Measurements from ENCODE around the gene LASP1. TPM values are rescaled to one million over a fixed set of nuclear protein-coding genes. Genes with fewer than 3 reads are reported as not detected.

The LASP1 gene
- total RNA-seq, 1 experiment from 2014 or later, result 137 TPM

DNA sequence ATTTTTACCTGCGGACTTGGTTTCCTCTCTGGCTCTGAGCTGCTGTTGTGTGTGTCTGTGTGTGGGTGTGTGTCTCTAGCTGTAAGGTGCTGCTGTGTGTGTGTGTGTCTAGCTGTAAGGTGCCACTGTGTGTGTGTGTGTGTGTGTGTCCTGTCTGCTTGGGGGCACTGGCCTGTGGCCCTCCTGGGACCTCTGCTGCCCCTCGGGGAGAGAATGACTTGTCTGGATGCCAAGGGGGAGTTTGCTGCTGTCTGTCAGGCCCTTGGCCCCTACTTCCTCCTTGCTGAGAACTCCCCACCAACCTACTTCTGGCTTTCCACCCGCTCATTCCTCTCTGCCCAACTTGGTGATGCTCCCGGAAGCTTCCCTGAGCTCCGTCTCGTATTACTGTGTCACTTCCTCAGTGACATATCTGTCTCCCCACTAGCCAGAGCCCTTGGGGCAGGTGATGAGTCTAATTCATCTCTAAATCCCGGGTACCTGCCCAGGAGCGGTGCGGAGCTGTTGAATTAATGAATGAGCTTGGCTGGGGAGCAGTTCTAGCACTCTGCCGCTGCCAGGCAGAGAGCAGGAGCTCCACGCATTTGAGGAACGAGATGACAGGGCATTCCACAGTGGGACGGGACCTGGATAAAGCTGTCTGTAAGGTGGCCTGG lies 52.0 kb downstream of the LASP1 start:
- Histone ChIP-seq H3K27me3 (replicated peaks; ENCODE audit: control insufficient read depth, insufficient read depth, low read length) (no peaks in the 10 kb centered on the region), H3K4me1 (no peaks in the 10 kb centered on the region), H3K9me3 (no peaks in the 10 kb centered on the region), H3K4me3 (ENCODE audit: low read depth, low read length) (no peak overlapping the region), H3K36me3 (ENCODE audit: control insufficient read depth, insufficient read depth, low read length) (peaks cover 2% of the 10 kb centered on the region)
- intact Hi-C loops (cut with micrococcal nuclease; ENCODE audit: unreplicated experiment), result loop anchor here (5.0 kb wide), 1 partner anchor 50 kb away; the partner anchor contains the start of gene LASP1
- BruUV-seq (replicated peaks), result no TSS peak
- TF ChIP-seq, protein P1, sequence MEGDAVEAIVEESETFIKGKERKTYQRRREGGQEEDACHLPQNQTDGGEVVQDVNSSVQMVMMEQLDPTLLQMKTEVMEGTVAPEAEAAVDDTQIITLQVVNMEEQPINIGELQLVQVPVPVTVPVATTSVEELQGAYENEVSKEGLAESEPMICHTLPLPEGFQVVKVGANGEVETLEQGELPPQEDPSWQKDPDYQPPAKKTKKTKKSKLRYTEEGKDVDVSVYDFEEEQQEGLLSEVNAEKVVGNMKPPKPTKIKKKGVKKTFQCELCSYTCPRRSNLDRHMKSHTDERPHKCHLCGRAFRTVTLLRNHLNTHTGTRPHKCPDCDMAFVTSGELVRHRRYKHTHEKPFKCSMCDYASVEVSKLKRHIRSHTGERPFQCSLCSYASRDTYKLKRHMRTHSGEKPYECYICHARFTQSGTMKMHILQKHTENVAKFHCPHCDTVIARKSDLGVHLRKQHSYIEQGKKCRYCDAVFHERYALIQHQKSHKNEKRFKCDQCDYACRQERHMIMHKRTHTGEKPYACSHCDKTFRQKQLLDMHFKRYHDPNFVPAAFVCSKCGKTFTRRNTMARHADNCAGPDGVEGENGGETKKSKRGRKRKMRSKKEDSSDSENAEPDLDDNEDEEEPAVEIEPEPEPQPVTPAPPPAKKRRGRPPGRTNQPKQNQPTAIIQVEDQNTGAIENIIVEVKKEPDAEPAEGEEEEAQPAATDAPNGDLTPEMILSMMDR (IDR thresholded peaks at IDR 0.05; ENCODE audit: insufficient read depth in 1 of 2, low read depth in 1 of 2, low read length in 1 of 2, severe bottlenecking in 1 of 2, unreplicated experiment in 1 of 2), result no peak
- no peak overlapping the region for H3K4me3 Mint-ChIP-seq (ENCODE audit: unreplicated experiment)
- peak overlapping the region; percentile 8 for H3K27ac Mint-ChIP-seq (ENCODE audit: unreplicated experiment)
- H3K36me3 Mint-ChIP-seq (ENCODE audit: insufficient read depth, unreplicated experiment), result peaks cover 34% of the 10 kb centered on the region
- no peaks in the 10 kb centered on the region for H3K9me3 Mint-ChIP-seq (ENCODE audit: unreplicated experiment)
- H3K27me3 Mint-ChIP-seq (ENCODE audit: insufficient read depth, unreplicated experiment), result no peaks in the 10 kb centered on the region
- CTCF ChIA-PET, result interaction anchor here (0.5 kb wide), 1 partner anchor 57 kb away, joined by 4 read pairs; no protein-coding TSS in a partner anchor
- POLR2A ChIA-PET, result no interaction called here
- no peak for DNase-seq
- H3K4me1 Mint-ChIP-seq (ENCODE audit: low read depth, unreplicated experiment), result no peaks in the 10 kb centered on the region

DNA sequence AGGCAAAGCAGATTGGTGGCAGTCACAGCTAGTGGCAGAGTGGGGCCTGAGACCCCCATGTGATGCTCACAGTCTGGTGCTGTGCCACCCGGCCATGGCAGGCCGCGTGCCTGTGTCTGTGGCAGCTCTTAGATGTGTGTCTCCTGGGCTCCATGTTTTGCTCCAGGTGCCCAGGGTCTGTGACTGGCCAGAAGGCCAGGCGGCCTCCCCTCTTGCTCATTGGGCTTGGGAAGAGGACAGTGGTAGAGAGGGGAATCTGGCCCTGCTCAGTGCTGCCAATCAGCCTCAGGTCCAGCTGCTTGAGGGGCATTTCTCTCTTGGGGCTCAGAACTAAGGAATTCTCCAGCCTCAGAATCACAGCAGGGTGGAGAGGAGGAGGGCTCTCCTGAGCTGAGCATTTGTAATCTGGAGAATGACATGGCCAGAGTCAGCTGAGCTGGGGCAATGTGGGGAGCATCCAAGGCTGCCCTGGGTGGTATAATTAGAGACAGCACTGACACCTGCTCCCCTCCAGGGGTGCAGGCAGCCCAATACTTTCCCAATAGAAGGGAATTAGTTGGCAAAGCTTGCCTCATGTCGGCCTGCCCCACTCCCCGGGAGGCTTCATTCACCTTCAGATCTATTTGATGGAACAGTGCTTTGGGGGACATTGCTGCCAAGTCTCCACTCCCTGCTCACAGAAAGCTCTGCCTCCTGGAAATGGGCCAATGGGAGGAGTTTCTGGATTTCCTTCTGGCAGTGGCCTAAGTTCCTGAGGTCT lies 52.9 kb downstream of the LASP1 start:
- Histone ChIP-seq H3K27me3 (replicated peaks; ENCODE audit: control insufficient read depth, insufficient read depth, low read length) (no peaks in the 10 kb centered on the region), H3K36me3 (ENCODE audit: control insufficient read depth, insufficient read depth, low read length) (peaks cover 2% of the 10 kb centered on the region), H3K4me1 (no peaks in the 10 kb centered on the region), H3K9me3 (no peaks in the 10 kb centered on the region), H3K4me3 (ENCODE audit: low read depth, low read length) (no peak overlapping the region)
- Mint-ChIP-seq H3K4me3 (ENCODE audit: unreplicated experiment) (no peak overlapping the region), H3K4me1 (ENCODE audit: low read depth, unreplicated experiment) (no peaks in the 10 kb centered on the region), H3K27ac (ENCODE audit: unreplicated experiment) (no peak overlapping the region), H3K27me3 (ENCODE audit: insufficient read depth, unreplicated experiment) (no peaks in the 10 kb centered on the region), H3K9me3 (ENCODE audit: unreplicated experiment) (no peaks in the 10 kb centered on the region), H3K36me3 (ENCODE audit: insufficient read depth, unreplicated experiment) (peaks cover 27% of the 10 kb centered on the region)
- no TSS peak for BruUV-seq (replicated peaks)
- no peak for DNase-seq
- TF ChIP-seq, protein P1 (IDR thresholded peaks at IDR 0.05; ENCODE audit: insufficient read depth in 1 of 2, low read depth in 1 of 2, low read length in 1 of 2, severe bottlenecking in 1 of 2, unreplicated experiment in 1 of 2), result no peak
- CTCF ChIA-PET, result no interaction called here
- POLR2A ChIA-PET, result no interaction called here
- intact Hi-C loops (cut with micrococcal nuclease; ENCODE audit: unreplicated experiment), result loop anchor here (5.0 kb wide), 1 partner anchor 50 kb away; the partner anchor contains the start of gene LASP1

DNA sequence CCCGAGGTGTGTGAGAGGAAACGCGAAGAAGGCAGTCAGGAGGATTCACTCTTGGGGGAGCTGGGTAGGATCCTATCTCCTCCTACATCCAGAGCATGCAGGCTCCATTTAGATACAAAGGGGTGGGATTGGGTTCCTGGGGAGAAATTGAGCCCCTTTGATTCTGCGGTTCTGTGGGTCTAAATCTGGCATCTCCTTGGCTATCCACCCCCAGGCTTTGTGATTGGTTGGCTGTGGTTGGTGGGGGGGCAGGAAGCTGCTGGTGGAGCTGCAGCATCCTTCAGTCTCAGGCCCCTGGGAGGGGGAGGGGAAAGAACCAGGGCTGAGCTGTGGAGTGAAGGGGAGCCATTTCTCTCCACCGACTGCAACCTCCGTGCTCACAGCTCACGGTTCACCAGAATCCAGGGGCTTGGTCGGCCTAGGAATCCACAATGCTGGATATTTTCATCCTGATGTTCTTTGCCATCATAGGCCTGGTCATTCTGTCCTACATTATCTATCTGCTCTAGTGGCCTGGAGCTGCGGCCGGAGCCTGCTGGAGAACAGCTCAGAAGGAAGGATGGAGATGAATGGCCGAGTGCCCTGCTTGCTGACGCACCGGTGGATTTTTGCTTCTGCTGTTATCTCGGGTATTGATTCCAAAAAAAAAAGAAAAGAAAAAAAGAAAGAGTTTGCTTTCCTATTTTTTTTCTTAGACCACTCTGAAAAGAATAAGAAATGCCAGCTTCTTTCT lies 55.6 kb downstream of the LASP1 start, which contains the start of gene LASP1NB:
Gene LASP1NB (plus strand): TSS at position 352 of the 733 bp plus-strand sequence.
- Mint-ChIP-seq H3K36me3 (ENCODE audit: insufficient read depth, unreplicated experiment) (peaks cover 6% of the 10 kb centered on the region), H3K27me3 (ENCODE audit: insufficient read depth, unreplicated experiment) (no peaks in the 10 kb centered on the region), H3K4me3 (ENCODE audit: unreplicated experiment) (no peak within 1 kb of the TSS), H3K9me3 (ENCODE audit: unreplicated experiment) (no peaks in the 10 kb centered on the region), H3K27ac (ENCODE audit: unreplicated experiment) (no peak within 1 kb of the TSS), H3K4me1 (ENCODE audit: low read depth, unreplicated experiment) (no peaks in the 10 kb centered on the region)
- ChIA-PET POLR2A (interaction anchor here (1.1 kb wide), 1 partner anchor 42 kb away, joined by 5 read pairs; the partner anchor contains the start of gene FBXO47), CTCF (interaction anchor here (1.9 kb wide), 1 partner anchor 58 kb away, joined by 6 read pairs; no protein-coding TSS in a partner anchor)
- Histone ChIP-seq H3K4me1 (no peaks in the 10 kb centered on the region), H3K36me3 (ENCODE audit: control insufficient read depth, insufficient read depth, low read length) (no peaks in the 10 kb centered on the region), H3K27me3 (replicated peaks; ENCODE audit: control insufficient read depth, insufficient read depth, low read length) (no peaks in the 10 kb centered on the region), H3K4me3 (ENCODE audit: low read depth, low read length) (no peak within 1 kb of the TSS), H3K9me3 (no peaks in the 10 kb centered on the region)
- DNase-seq, result no peak
- TF ChIP-seq, protein P1 (IDR thresholded peaks at IDR 0.05; ENCODE audit: insufficient read depth in 1 of 2, low read depth in 1 of 2, low read length in 1 of 2, severe bottlenecking in 1 of 2, unreplicated experiment in 1 of 2), result no peak
- no TSS peak for BruUV-seq (replicated peaks)
- intact Hi-C loops (cut with micrococcal nuclease; ENCODE audit: unreplicated experiment), result no loop called here
